GM12878 (cell line): ENCODE data around the gene EPGN. TPM values are rescaled to one million over a fixed set of nuclear protein-coding genes. Genes with fewer than 3 reads are reported as not detected.

ENCODE experiments used
- ATAC-seq: fragments of 200-7000 bp; cut with Tn5 transposase; 3 replicates; pipeline ENCODE4 v1.9.1; 2020; ENCODE audit warnings: mild to moderate bottlenecking, moderate library complexity
- BruUV-seq: library from RNA; stranded (reverse); fragments of 400-500 nt; replicated peaks from 2 replicates; lab custom pipeline; 2021; lab: Mats Ljungman, UMichigan
- CTCF ChIA-PET: fragments of 300-600 bp; sonication (Branson Sonifier 250); formaldehyde crosslinking; extraction: SDS; loops from one replicate; lab custom pipeline; 2021; ENCODE audit warnings: inconsistent platforms; lab: Yijun Ruan, JAX
- POLR2A ChIA-PET: fragments of 350-600 bp; formaldehyde crosslinking; extraction: SDS; loops from one replicate; lab custom pipeline; 2021; ENCODE audit warnings: inconsistent platforms; lab: Charles Lee
- RAD21 ChIA-PET: fragments of 300-600 bp; sonication (Branson Sonifier 250); formaldehyde crosslinking; loops from one replicate; lab custom pipeline; 2023; ENCODE audit warnings: antibody characterized with exemption; ENCODE audit not compliant: unreplicated experiment; lab: Charles Lee
- SMC1A ChIA-PET: fragments of 300-600 bp; sonication (Branson Sonifier 250); formaldehyde crosslinking; loops from one replicate; lab custom pipeline; 2023; ENCODE audit not compliant: unreplicated experiment, uncharacterized antibody; lab: Charles Lee
- DNase-seq: peaks from one replicate; pipeline ENCODE4 v3.0.0-alpha.2; 2011; ENCODE audit warnings: low read depth, low spot score
- FAIRE-seq: peaks from 3 replicates; lab custom pipeline; 2011; peaks lifted over from hg19 to GRCh38; lab: Jason Lieb, UNC
- H2AFZ ChIP-seq: 2 replicates; pipeline ENCODE4 v1.6.0; 2011; ENCODE audit warnings: low read depth, low read length, control low read depth; ENCODE audit not compliant: control insufficient read depth
- H3K27ac ChIP-seq: 2 replicates; pipeline ENCODE4 v1.5.1; 2011; ENCODE audit warnings: control low read depth; ENCODE audit not compliant: control insufficient read depth, insufficient read depth
- H3K27me3 ChIP-seq, 2 experiments: replicated peaks in 1 of 2; 2 replicates each; pipeline versions ENCODE4 v1.6.0 to v1.6.1; 2011; ENCODE audit warnings: low read length in 1 of 2; ENCODE audit not compliant: control insufficient read depth in 2 of 2, insufficient read depth in 2 of 2
- H3K36me3 ChIP-seq, 2 experiments: 2 replicates each; pipeline ENCODE4 v1.5.1; 2011; ENCODE audit warnings: low read length in 1 of 2; ENCODE audit not compliant: control insufficient read depth in 2 of 2, insufficient read depth in 2 of 2
- H3K4me1 ChIP-seq: 2 replicates; pipeline ENCODE4 v1.6.1; 2011; ENCODE audit warnings: mild to moderate bottlenecking, low read length, moderate library complexity, mixed read lengths; ENCODE audit not compliant: control insufficient read depth, insufficient read depth
- H3K4me2 ChIP-seq: 2 replicates; pipeline ENCODE4 v1.6.0; 2011; ENCODE audit warnings: control low read depth; ENCODE audit not compliant: control insufficient read depth, insufficient read depth
- H3K4me3 ChIP-seq: fragments of 200-600 bp; sonication (generic); 2 replicates; pipeline ENCODE4 v1.5.1; 2016
- H3K79me2 ChIP-seq: 2 replicates; pipeline ENCODE4 v1.6.0; 2011; ENCODE audit warnings: low read length; ENCODE audit not compliant: control insufficient read depth, insufficient read depth
- H3K9ac ChIP-seq: 2 replicates; pipeline ENCODE4 v1.8.0; 2011; ENCODE audit warnings: low read length, control low read depth, mixed read lengths; ENCODE audit not compliant: control insufficient read depth, insufficient read depth
- H3K9me3 ChIP-seq: replicated peaks from 3 replicates; pipeline ENCODE4 v1.5.1; 2011; ENCODE audit warnings: mild to moderate bottlenecking, low read length; ENCODE audit not compliant: control insufficient read depth, insufficient read depth
- H4K20me1 ChIP-seq: 2 replicates; pipeline ENCODE4 v1.6.0; 2011; ENCODE audit not compliant: control insufficient read depth, insufficient read depth
- CREM ChIP-seq: IDR thresholded peaks from 2 replicates; pipeline ENCODE4 v1.6.1; 2014; ENCODE audit warnings: antibody characterized with exemption, low read depth
- E2F8 ChIP-seq: fragments of 450-650 bp; IDR thresholded peaks from 2 replicates; pipeline ENCODE4 v1.6.1; 2018; ENCODE audit warnings: mild to moderate bottlenecking, low read depth, moderate library complexity; ENCODE audit not compliant: partially characterized antibody
- POU2F2 ChIP-seq: IDR thresholded peaks from 3 replicates; pipeline ENCODE4 v1.6.1; 2011; ENCODE audit warnings: low read depth, mild to moderate bottlenecking, low read length, borderline replicate concordance
- RAD51 ChIP-seq: fragments of 450-650 bp; IDR thresholded peaks from 2 replicates; pipeline ENCODE4 v1.6.1; 2016; ENCODE audit warnings: moderate library complexity, mild to moderate bottlenecking, inconsistent platforms
- SMC3 ChIP-seq: IDR thresholded peaks from 2 replicates; pipeline ENCODE4 v1.6.1; 2011; ENCODE audit warnings: low read length, improper control_type of control experiment, borderline replicate concordance
- STAT1 ChIP-seq: fragments of 450-650 bp; conservative IDR thresholded peaks from 2 replicates; pipeline ENCODE4 v1.6.1; 2014; ENCODE audit warnings: antibody characterized with exemption, mild to moderate bottlenecking
- TCF7 ChIP-seq: IDR thresholded peaks from 2 replicates; pipeline ENCODE4 v1.6.1; 2014; ENCODE audit warnings: antibody characterized with exemption, borderline replicate concordance
- YBX1 ChIP-seq: fragments of 450-650 bp; IDR thresholded peaks from 2 replicates; pipeline ENCODE4 v1.6.1; 2016; ENCODE audit warnings: antibody characterized with exemption
- WGBS: methylation state at CpG from one replicate; pipeline ENCODE4 v1.1.6; 2016; ENCODE audit warnings: low lambda C conversion rate; ENCODE audit not compliant: insufficient replicate concordance, insufficient coverage; ENCODE audit errors: missing lambda C conversion rate; 5-methylcytosine and 5-hydroxymethylcytosine counted together
- in situ Hi-C: fragments of 300-500 bp; cut with MboI; formaldehyde crosslinking; loops from 9 replicates; pipeline ENCODE4 v1.14.3; 2018; ENCODE audit warnings: mixed read lengths
- intact Hi-C: fragments of 100-400 bp; cut with micrococcal nuclease; formaldehyde crosslinking; loops from one replicate; pipeline ENCODE4 v1.14.2; 2022; ENCODE audit not compliant: unreplicated experiment
- polyA plus RNA-seq, 11 experiments: library from polyadenylated mRNA; depleted of rRNA in 4 of 11; unstranded in 6 of 11; stranded (reverse) in 5 of 11; fragments of >200 nt; fragmentation: Nextera tagmentation in 4 of 11; fragmentation: Illumina TruSeq in 1 of 11; extraction: Ambion mirVana in 4 of 11; extraction: Trizol in 1 of 11; gene quantifications; 1 replicate in 1 of 11; 2 replicates in 10 of 11; pipeline versions ENCODE4 v1.2.1 to v1.2.3, GENCODE V29; 2011 to 2016; ENCODE audit warnings: inconsistent platforms in 2 of 11, missing spikeins in 2 of 11, low read depth in 1 of 11
- total RNA-seq, 4 experiments: library from RNA; depleted of rRNA in 3 of 4; stranded (reverse); fragments of >200 nt in 3 of 4; fragmentation: Illumina TruSeq in 1 of 4; extraction: Trizol in 1 of 4; gene quantifications; 2 replicates each; pipeline versions ENCODE4 v1.2.1 to v1.2.3, GENCODE V29; 2013 to 2021
- TF ChIP-seq, protein P1 (sequence below): fragments of 450-650 bp; formaldehyde crosslinking; IDR thresholded peaks from 2 replicates; pipeline ENCODE4 v1.4.0; 2022; ENCODE audit warnings: mild to moderate bottlenecking, moderate library complexity
- TF ChIP-seq, protein P2 (sequence below): fragments of 450-650 bp; formaldehyde crosslinking; IDR thresholded peaks from 2 replicates; pipeline ENCODE4 v1.4.0; 2020; ENCODE audit warnings: mild to moderate bottlenecking, moderate library complexity
- TF ChIP-seq, protein P3 (sequence below): IDR thresholded peaks from 2 replicates; pipeline ENCODE4 v1.6.1; 2011; ENCODE audit warnings: low read depth, mild to moderate bottlenecking, low read length, moderate library complexity, borderline replicate concordance; ENCODE audit errors: extremely low read depth

EPGN gene
- total and polyA plus RNA-seq, 10 of the 15 experiments (the other 5 are each of a cell fraction or from before 2014, with no cell fraction given), result 0.06 to 0.54 (median 0.28) TPM; not detected in 6

GRCh38 chr4:74364256-74364651, 56.0 kb downstream of the EPGN start:
- H3K79me2 ChIP-seq, result no peaks in the 10 kb centered on the region
- H3K9me3 ChIP-seq, result no peaks in the 10 kb centered on the region
- TF ChIP-seq, protein P1, sequence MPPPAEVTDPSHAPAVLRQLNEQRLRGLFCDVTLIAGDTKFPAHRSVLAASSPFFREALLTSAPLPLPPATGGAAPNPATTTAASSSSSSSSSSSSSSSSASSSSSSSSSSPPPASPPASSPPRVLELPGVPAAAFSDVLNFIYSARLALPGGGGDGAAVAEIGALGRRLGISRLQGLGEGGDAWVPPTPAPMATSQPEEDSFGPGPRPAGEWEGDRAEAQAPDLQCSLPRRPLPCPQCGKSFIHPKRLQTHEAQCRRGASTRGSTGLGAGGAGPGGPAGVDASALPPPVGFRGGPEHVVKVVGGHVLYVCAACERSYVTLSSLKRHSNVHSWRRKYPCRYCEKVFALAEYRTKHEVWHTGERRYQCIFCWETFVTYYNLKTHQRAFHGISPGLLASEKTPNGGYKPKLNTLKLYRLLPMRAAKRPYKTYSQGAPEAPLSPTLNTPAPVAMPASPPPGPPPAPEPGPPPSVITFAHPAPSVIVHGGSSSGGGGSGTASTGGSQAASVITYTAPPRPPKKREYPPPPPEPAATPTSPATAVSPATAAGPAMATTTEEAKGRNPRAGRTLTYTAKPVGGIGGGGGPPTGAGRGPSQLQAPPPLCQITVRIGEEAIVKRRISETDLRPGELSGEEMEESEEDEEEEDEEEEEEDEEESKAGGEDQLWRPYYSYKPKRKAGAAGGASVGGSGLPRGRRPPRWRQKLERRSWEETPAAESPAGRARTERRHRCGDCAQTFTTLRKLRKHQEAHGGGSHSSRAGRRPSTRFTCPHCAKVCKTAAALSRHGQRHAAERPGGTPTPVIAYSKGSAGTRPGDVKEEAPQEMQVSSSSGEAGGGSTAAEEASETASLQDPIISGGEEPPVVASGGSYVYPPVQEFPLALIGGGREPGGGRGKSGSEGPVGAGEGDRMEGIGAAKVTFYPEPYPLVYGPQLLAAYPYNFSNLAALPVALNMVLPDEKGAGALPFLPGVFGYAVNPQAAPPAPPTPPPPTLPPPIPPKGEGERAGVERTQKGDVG (CRISPR knock-in tag), result no peak
- TF ChIP-seq SMC3, result no peak
- TF ChIP-seq, protein P2, sequence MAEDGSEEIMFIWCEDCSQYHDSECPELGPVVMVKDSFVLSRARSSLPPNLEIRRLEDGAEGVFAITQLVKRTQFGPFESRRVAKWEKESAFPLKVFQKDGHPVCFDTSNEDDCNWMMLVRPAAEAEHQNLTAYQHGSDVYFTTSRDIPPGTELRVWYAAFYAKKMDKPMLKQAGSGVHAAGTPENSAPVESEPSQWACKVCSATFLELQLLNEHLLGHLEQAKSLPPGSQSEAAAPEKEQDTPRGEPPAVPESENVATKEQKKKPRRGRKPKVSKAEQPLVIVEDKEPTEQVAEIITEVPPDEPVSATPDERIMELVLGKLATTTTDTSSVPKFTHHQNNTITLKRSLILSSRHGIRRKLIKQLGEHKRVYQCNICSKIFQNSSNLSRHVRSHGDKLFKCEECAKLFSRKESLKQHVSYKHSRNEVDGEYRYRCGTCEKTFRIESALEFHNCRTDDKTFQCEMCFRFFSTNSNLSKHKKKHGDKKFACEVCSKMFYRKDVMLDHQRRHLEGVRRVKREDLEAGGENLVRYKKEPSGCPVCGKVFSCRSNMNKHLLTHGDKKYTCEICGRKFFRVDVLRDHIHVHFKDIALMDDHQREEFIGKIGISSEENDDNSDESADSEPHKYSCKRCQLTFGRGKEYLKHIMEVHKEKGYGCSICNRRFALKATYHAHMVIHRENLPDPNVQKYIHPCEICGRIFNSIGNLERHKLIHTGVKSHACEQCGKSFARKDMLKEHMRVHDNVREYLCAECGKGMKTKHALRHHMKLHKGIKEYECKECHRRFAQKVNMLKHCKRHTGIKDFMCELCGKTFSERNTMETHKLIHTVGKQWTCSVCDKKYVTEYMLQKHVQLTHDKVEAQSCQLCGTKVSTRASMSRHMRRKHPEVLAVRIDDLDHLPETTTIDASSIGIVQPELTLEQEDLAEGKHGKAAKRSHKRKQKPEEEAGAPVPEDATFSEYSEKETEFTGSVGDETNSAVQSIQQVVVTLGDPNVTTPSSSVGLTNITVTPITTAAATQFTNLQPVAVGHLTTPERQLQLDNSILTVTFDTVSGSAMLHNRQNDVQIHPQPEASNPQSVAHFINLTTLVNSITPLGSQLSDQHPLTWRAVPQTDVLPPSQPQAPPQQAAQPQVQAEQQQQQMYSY (CRISPR knock-in tag), result no peak
- no peak for TF ChIP-seq CREM
- no peak for TF ChIP-seq YBX1
- TF ChIP-seq POU2F2, result no peak
- no peak for TF ChIP-seq TCF7
- TF ChIP-seq, protein P3, sequence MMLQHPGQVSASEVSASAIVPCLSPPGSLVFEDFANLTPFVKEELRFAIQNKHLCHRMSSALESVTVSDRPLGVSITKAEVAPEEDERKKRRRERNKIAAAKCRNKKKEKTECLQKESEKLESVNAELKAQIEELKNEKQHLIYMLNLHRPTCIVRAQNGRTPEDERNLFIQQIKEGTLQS, result no peak
- no peak for TF ChIP-seq E2F8
- no peak for TF ChIP-seq STAT1
- no peak for TF ChIP-seq RAD51
- H3K4me2 ChIP-seq, result peak overlapping the region; percentile 15; the same call in 1 of the 2 replicates
- DNase-seq, result no peak
- CTCF ChIA-PET, result interaction anchor here (1.0 kb wide), 1 partner anchor 44 kb away, joined by 3 read pairs; no protein-coding TSS in a partner anchor
- POLR2A ChIA-PET, result no interaction called here
- RAD21 ChIA-PET, result no interaction called here
- no peaks in the 10 kb centered on the region; the same call in 1 of the 2 replicates for H3K4me1 ChIP-seq
- intact Hi-C loops (no loop called here), in situ Hi-C loops (no loop called here)
- no peaks in the 10 kb centered on the region for H3K36me3 ChIP-seq
- no peaks in the 10 kb centered on the region for H4K20me1 ChIP-seq
- ATAC-seq, result no peak
- 18% methylated on average over 8 of the region's 8 CpGs for WGBS
- SMC1A ChIA-PET, result interaction anchor here (0.6 kb wide), 1 partner anchor 509 kb away, joined by 3 read pairs; no protein-coding TSS in a partner anchor
- peaks cover 2 to 10% of the 10 kb centered on the region in 2 experiments; a peak in 3 of 4 replicates for H3K27me3 ChIP-seq
- H3K27ac ChIP-seq, result no peak overlapping the region
- no peak overlapping the region for H3K4me3 ChIP-seq
- H2AFZ ChIP-seq, result no peak overlapping the region
- no peak overlapping the region for H3K9ac ChIP-seq
- no TSS peak for BruUV-seq
- FAIRE-seq, result no peak
